HepG2 (cell line): ENCODE results near the gene POLR1E. TPM values are rescaled to one million over a fixed set of nuclear protein-coding genes. Genes with fewer than 3 reads are reported as not detected.

Experiments used
- ATAC-seq: fragments of 200-7000 bp; cut with Tn5 transposase; 3 replicates; pipeline ENCODE4 v1.9.1; 2020; ENCODE audit warnings: mild to moderate bottlenecking, moderate library complexity
- BruUV-seq: library from RNA; stranded (reverse); fragments of 400-500 nt; replicated peaks from 2 replicates; lab custom pipeline; 2021; lab: Mats Ljungman, UMichigan
- CTCF ChIA-PET: fragments of 300-600 bp; formaldehyde crosslinking; extraction: SDS; loops from one replicate; lab custom pipeline; 2021; ENCODE audit warnings: low total read pairs, inconsistent platforms, low intra/inter-chr PET ratio; lab: Yijun Ruan, JAX
- POLR2A ChIA-PET: fragments of 350-600 bp; sonication (Branson Sonifier 250); formaldehyde crosslinking; loops from one replicate; lab custom pipeline; 2020; ENCODE audit warnings: antibody characterized with exemption, inconsistent platforms; lab: Yijun Ruan, JAX
- DNase-seq: peaks from one replicate; pipeline ENCODE4 v3.0.0-alpha.2; 2015; ENCODE audit warnings: low spot score
- FAIRE-seq: peaks from 3 replicates; lab custom pipeline; 2011; peaks lifted over from hg19 to GRCh38; lab: Jason Lieb, UNC
- H2AFZ ChIP-seq: one replicate; pipeline ENCODE4 v1.6.1; 2011; ENCODE audit warnings: low read length, inconsistent platforms
- H3K27ac ChIP-seq: fragments of 300-600 bp; 3 replicates; pipeline ENCODE4 v1.8.0; 2011; ENCODE audit warnings: mixed run types, mild to moderate bottlenecking, mixed read lengths, low read length, inconsistent platforms; ENCODE audit not compliant: insufficient read depth; ENCODE audit errors: extremely low read length
- H3K27me3 ChIP-seq, 2 experiments: fragments of 200-600 bp in 1 of 2; 2 replicates in 1 of 2; 3 replicates in 1 of 2; pipeline versions ENCODE4 v1.6.0 to v1.8.0; 2011; ENCODE audit warnings: low read length in 2 of 2, mild to moderate bottlenecking in 2 of 2, moderate library complexity in 2 of 2, inconsistent platforms in 1 of 2; ENCODE audit not compliant: insufficient read depth in 2 of 2, control insufficient read depth in 1 of 2
- H3K36me3 ChIP-seq, 2 experiments: fragments of 200-600 bp in 1 of 2; replicated peaks in 1 of 2; 2 replicates in 1 of 2; 3 replicates in 1 of 2; pipeline versions ENCODE4 v1.5.1 to v1.8.0; 2011; ENCODE audit warnings: low read length in 2 of 2, inconsistent platforms in 1 of 2; ENCODE audit not compliant: insufficient read depth in 2 of 2, control insufficient read depth in 1 of 2
- H3K4me1 ChIP-seq: 2 replicates; pipeline ENCODE4 v1.5.1; 2012; ENCODE audit warnings: low read length, inconsistent platforms; ENCODE audit not compliant: insufficient read depth
- H3K4me2 ChIP-seq: 2 replicates; pipeline ENCODE4 v1.6.0; 2011; ENCODE audit warnings: low read depth, low read length, inconsistent platforms
- H3K4me3 ChIP-seq, 3 experiments: fragments of 200-600 bp in 1 of 3; sonication (generic), shearing (Covaris generic) in 1 of 3; replicated peaks in 1 of 3; 2 replicates each; pipeline ENCODE4 v1.5.1; 2011 to 2016; ENCODE audit warnings: low read length in 3 of 3, inconsistent platforms in 2 of 3, low read depth in 2 of 3, mild to moderate bottlenecking in 2 of 3, control low read depth in 1 of 3, mixed read lengths in 1 of 3; ENCODE audit not compliant: insufficient read depth in 1 of 3
- H3K79me2 ChIP-seq: one replicate; pipeline ENCODE4 v1.6.1; 2011; ENCODE audit warnings: low read length, inconsistent platforms; ENCODE audit not compliant: insufficient read depth
- H3K9ac ChIP-seq: 2 replicates; pipeline ENCODE4 v1.6.0; 2011; ENCODE audit warnings: mild to moderate bottlenecking, low read depth, low read length, inconsistent platforms; ENCODE audit not compliant: insufficient read depth
- H3K9me3 ChIP-seq: 2 replicates; pipeline ENCODE4 v1.5.1; 2012; ENCODE audit warnings: mild to moderate bottlenecking, low read length
- H4K20me1 ChIP-seq: 2 replicates; pipeline ENCODE4 v1.6.0; 2011; ENCODE audit warnings: inconsistent platforms, mild to moderate bottlenecking, low read length, moderate library complexity; ENCODE audit not compliant: insufficient read depth
- BORCS8-MEF2B ChIP-seq: sonication (generic); formaldehyde crosslinking; IDR thresholded peaks from 2 replicates; pipeline ENCODE4 v1.8.0; 2022; ENCODE audit warnings: mild to moderate bottlenecking, missing genetic modification reagents
- GFI1 ChIP-seq: sonication (generic); formaldehyde crosslinking; IDR thresholded peaks from 2 replicates; pipeline ENCODE4 v1.5.0; 2020; ENCODE audit warnings: missing genetic modification reagents, mild to moderate bottlenecking, borderline replicate concordance
- HMG20B ChIP-seq: conservative IDR thresholded peaks from 2 replicates; pipeline ENCODE4 v1.6.1; 2016; ENCODE audit warnings: missing genetic modification reagents, missing compliant biosample characterization
- ISX ChIP-seq: sonication (generic); formaldehyde crosslinking; conservative IDR thresholded peaks from 2 replicates; pipeline ENCODE4 v1.5.0; 2020; ENCODE audit warnings: missing genetic modification reagents
- MNT ChIP-seq: fragments of 450-650 bp; IDR thresholded peaks from 2 replicates; pipeline ENCODE4 v1.6.1; 2016
- POLR2AphosphoS2 ChIP-seq: IDR thresholded peaks from 2 replicates; pipeline ENCODE4 v1.6.1; 2011; ENCODE audit warnings: low read depth, low read length, improper control_type of control experiment
- ZNF17 ChIP-seq: sonication (generic); formaldehyde crosslinking; IDR thresholded peaks from 2 replicates; pipeline ENCODE4 v1.5.0; 2020; ENCODE audit warnings: mild to moderate bottlenecking, missing genetic modification reagents
- ZNF281 ChIP-seq: sonication (generic); formaldehyde crosslinking; IDR thresholded peaks from 2 replicates; pipeline ENCODE4 v1.4.0; 2020; ENCODE audit warnings: missing genetic modification reagents, borderline replicate concordance
- ZNF572 ChIP-seq: sonication (generic); formaldehyde crosslinking; IDR thresholded peaks from 2 replicates; pipeline ENCODE4 v1.5.1; 2020; ENCODE audit warnings: mild to moderate bottlenecking, missing genetic modification reagents
- ZNF704 ChIP-seq: sonication (generic); formaldehyde crosslinking; IDR thresholded peaks from 2 replicates; pipeline ENCODE4 v1.8.1; 2023; ENCODE audit warnings: mild to moderate bottlenecking, inconsistent platforms, moderate library complexity, missing genetic modification reagents, borderline replicate concordance
- WGBS: methylation state at CpG from one replicate; pipeline ENCODE4 v1.1.6; 2017; ENCODE audit warnings: low lambda C conversion rate; 5-methylcytosine and 5-hydroxymethylcytosine counted together
- in situ Hi-C: cut with HindIII; loops from 2 replicates; pipeline ENCODE4 v1.10.0; 2017; ENCODE audit warnings: low pct_unique_long_range_greater_than_20kb; ENCODE audit not compliant: extremely low pct_ligation_motif_present
- intact Hi-C: fragments of 100-400 bp; cut with micrococcal nuclease; formaldehyde crosslinking; loops from one replicate; pipeline ENCODE4 v1.10.0; 2022; ENCODE audit not compliant: unreplicated experiment
- polyA plus RNA-seq, 8 experiments: library from polyadenylated mRNA; depleted of rRNA in 3 of 8; stranded (reverse) in 7 of 8; unstranded in 1 of 8; fragments of >200 nt; fragmentation: Illumina TruSeq in 4 of 8; extraction: Trizol in 4 of 8; gene quantifications; 2 replicates each; pipeline versions ENCODE4 v1.2.1 to v1.2.3, GENCODE V29; 2011 to 2016; ENCODE audit warnings: low read depth in 4 of 8, missing spikeins in 1 of 8, mixed read lengths in 1 of 8; ENCODE audit not compliant: insufficient read depth in 1 of 8
- total RNA-seq, 5 experiments: library from RNA; depleted of rRNA; stranded (reverse); fragments of >200 nt; fragmentation: Illumina TruSeq; extraction: Trizol; gene quantifications; 2 replicates each; pipeline ENCODE4 v1.2.3, GENCODE V29; 2016; ENCODE audit warnings: low read depth in 1 of 5

Gene POLR1E
- total and polyA plus RNA-seq, 2 of the 13 experiments (the other 11 are each of a cell fraction or from before 2014, with no cell fraction given), result 23.0 to 37.8 TPM

DNA sequence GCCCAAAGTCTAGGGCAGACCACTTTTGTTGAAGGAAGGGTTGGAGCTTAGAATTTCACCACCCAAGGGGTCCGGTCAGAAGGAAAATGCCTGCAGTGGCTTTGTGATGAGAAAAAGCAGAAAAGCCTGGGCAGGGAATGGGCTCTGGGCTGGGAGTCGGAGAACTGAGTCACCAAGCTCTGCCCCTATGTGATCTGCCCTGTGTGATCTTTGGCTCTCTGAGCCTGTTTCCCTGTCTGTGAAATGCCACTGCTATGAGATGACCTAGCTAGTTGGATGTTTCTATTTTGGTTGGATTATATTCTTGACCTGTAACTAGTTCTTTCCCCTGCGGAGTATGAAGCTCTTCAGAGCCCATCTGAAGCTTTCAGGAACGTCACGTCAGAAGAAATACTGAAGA is 9.8 kb downstream of the POLR1E start:
- no TSS peak for BruUV-seq
- Histone ChIP-seq H3K9ac (no peak overlapping the region), H3K9me3 (no peaks in the 10 kb centered on the region), H2AFZ (no peak overlapping the region), H3K27me3 (no peaks in the 10 kb centered on the region), H3K4me1 (peaks cover 17% of the 10 kb centered on the region), H3K36me3 (peaks cover 27 to 84% of the 10 kb centered on the region in 2 experiments), H3K79me2 (no peaks in the 10 kb centered on the region), H4K20me1 (no peaks in the 10 kb centered on the region), H3K4me3 (no peak overlapping the region), H3K4me2 (no peak overlapping the region), H3K27ac (no peak overlapping the region)
- in situ Hi-C loops, result loop anchor here (25.0 kb wide), 3 partner anchors 242 to 867 kb away; partner anchors contain the start of gene SLC25A51
- no peak for ATAC-seq
- intact Hi-C loops, result no loop called here
- TF ChIP-seq GFI1 (CRISPR knock-in tag), result no peak
- TF ChIP-seq POLR2AphosphoS2, result no peak
- TF ChIP-seq MNT, result no peak
- no peak for TF ChIP-seq ZNF704
- TF ChIP-seq ISX (CRISPR knock-in tag), result no peak
- no peak for TF ChIP-seq HMG20B (CRISPR knock-in tag)
- TF ChIP-seq ZNF572 (CRISPR knock-in tag), result no peak
- no peak for TF ChIP-seq BORCS8-MEF2B
- no peak for TF ChIP-seq ZNF17 (CRISPR knock-in tag)
- TF ChIP-seq ZNF281 (CRISPR knock-in tag), result no peak
- CTCF ChIA-PET, result no interaction called here
- DNase-seq, result no peak
- FAIRE-seq, result no peak
- POLR2A ChIA-PET, result interaction anchor here (0.7 to 1.4 kb wide), 2 partner anchors 10 to 97 kb away, joined by 3 to 4 read pairs; partner anchors contain the start of genes POLR1E and TOMM5
- WGBS, result 97% methylated on average over 5 of the region's 5 CpGs
